Duodenal mucosa (tissue), 2 donors: Measurements from ENCODE around the gene ITPK1.

Experiments used
- H3K27ac ChIP-seq: one replicate; pipeline ENCODE4 v1.7.0; 2013; ENCODE audit warnings: low read depth, low read length
- H3K27me3 ChIP-seq, 2 donors: one replicate each; pipeline ENCODE4 v1.7.0; 2013; ENCODE audit warnings: low read length in 2 of 2, control low read depth in 1 of 2; ENCODE audit not compliant: insufficient read depth in 2 of 2, control insufficient read depth in 1 of 2
- H3K36me3 ChIP-seq, 2 donors: one replicate each; pipeline ENCODE4 v1.7.0; 2013; ENCODE audit warnings: low read length in 2 of 2, control low read depth in 1 of 2; ENCODE audit not compliant: insufficient read depth in 2 of 2, control insufficient read depth in 1 of 2
- H3K4me1 ChIP-seq, 2 donors: one replicate each; pipeline ENCODE4 v1.7.0; 2013; ENCODE audit warnings: low read length in 2 of 2, control low read depth in 1 of 2; ENCODE audit not compliant: insufficient read depth in 2 of 2, control insufficient read depth in 1 of 2
- H3K4me3 ChIP-seq, 2 donors: one replicate each; pipeline ENCODE4 v1.7.0; 2013; ENCODE audit warnings: low read length in 2 of 2, low read depth in 1 of 2
- H3K9ac ChIP-seq, 2 donors: one replicate each; pipeline ENCODE4 v1.7.0; 2013; ENCODE audit warnings: low read length in 2 of 2, low read depth in 1 of 2
- H3K9me3 ChIP-seq, 2 donors: one replicate each; pipeline ENCODE4 v1.7.0; 2013; ENCODE audit warnings: low read length in 2 of 2, control low read depth in 1 of 2; ENCODE audit not compliant: control insufficient read depth in 1 of 2

ITPK1 gene

GRCh38 chr14:93086441-93087055, 29.2 kb downstream of the ITPK1 start:
- no peak overlapping the region for H3K27ac ChIP-seq
- peaks cover 19 to 25% of the 10 kb centered on the region in 2 donors for H3K4me1 ChIP-seq
- no peak overlapping the region for H3K9ac ChIP-seq
- no peaks in the 10 kb centered on the region for H3K27me3 ChIP-seq
- H3K4me3 ChIP-seq = no peak overlapping the region
- no peaks in the 10 kb centered on the region for H3K9me3 ChIP-seq
- H3K36me3 ChIP-seq = peaks cover 2 to 4% of the 10 kb centered on the region in 2 donors

GRCh38 chr14:93085911-93086310, 29.8 kb downstream of the ITPK1 start:
- Histone ChIP-seq H3K4me1 (peaks cover 21 to 25% of the 10 kb centered on the region in 2 donors), H3K9me3 (no peaks in the 10 kb centered on the region), H3K4me3 (no peak overlapping the region), H3K27ac (no peak overlapping the region), H3K27me3 (no peaks in the 10 kb centered on the region), H3K9ac (no peak overlapping the region), H3K36me3 (peaks cover 2 to 4% of the 10 kb centered on the region in 2 donors)

GRCh38 chr14:93084866-93085857, 30.6 kb downstream of the ITPK1 start:
- Histone ChIP-seq H3K9ac (no peak overlapping the region), H3K27ac (no peak overlapping the region), H3K27me3 (no peaks in the 10 kb centered on the region), H3K36me3 (peaks cover 2 to 4% of the 10 kb centered on the region in 2 donors), H3K4me1 (peaks cover 21 to 25% of the 10 kb centered on the region in 2 donors), H3K4me3 (no peak overlapping the region), H3K9me3 (no peaks in the 10 kb centered on the region)

- Histone ChIP-seq H3K27ac (no peak overlapping the region), H3K4me3 (no peak overlapping the region), H3K9me3 (no peaks in the 10 kb centered on the region), H3K9ac (no peak overlapping the region), H3K27me3 (no peaks in the 10 kb centered on the region), H3K4me1 (peaks cover 21 to 24% of the 10 kb centered on the region in 2 donors), H3K36me3 (peaks cover 2 to 4% of the 10 kb centered on the region in 2 donors)
These were observed 31.3 kb downstream of the ITPK1 start for GRCh38 chr14:93084402-93084801.

- H3K36me3 ChIP-seq = peaks cover 2 to 4% of the 10 kb centered on the region in 2 donors
- H3K4me3 ChIP-seq = no peak overlapping the region
- H3K27me3 ChIP-seq = no peaks in the 10 kb centered on the region
- no peak overlapping the region for H3K27ac ChIP-seq
- no peaks in the 10 kb centered on the region for H3K9me3 ChIP-seq
- H3K4me1 ChIP-seq = peaks cover 20 to 21% of the 10 kb centered on the region in 2 donors
- no peak overlapping the region for H3K9ac ChIP-seq
These were observed 31.8 kb downstream of the ITPK1 start for GRCh38 chr14:93083917-93084316.

GRCh38 chr14:93082576-93083001, 33.1 kb downstream of the ITPK1 start:
- H3K4me1 ChIP-seq = peaks cover 26 to 30% of the 10 kb centered on the region in 2 donors

GRCh38 chr14:93081876-93082570, 33.7 kb downstream of the ITPK1 start:
- H3K4me1 ChIP-seq = peaks cover 26 to 30% of the 10 kb centered on the region in 2 donors
- H3K27ac ChIP-seq = no peak overlapping the region

More at GRCh38 chr14:93082576-93083001, 33.1 kb downstream of the ITPK1 start:
- Histone ChIP-seq H3K9me3 (no peaks in the 10 kb centered on the region), H3K27me3 (no peaks in the 10 kb centered on the region), H3K27ac (no peak overlapping the region), H3K9ac (no peak overlapping the region), H3K4me3 (no peak overlapping the region), H3K36me3 (peaks cover 2 to 4% of the 10 kb centered on the region in 2 donors)

GRCh38 chr14:93079865-93080403, 35.8 kb downstream of the ITPK1 start:
- H3K27me3 ChIP-seq = no peaks in the 10 kb centered on the region
- peaks cover 2 to 4% of the 10 kb centered on the region in 2 donors for H3K36me3 ChIP-seq
- H3K4me1 ChIP-seq = peaks cover 22 to 27% of the 10 kb centered on the region in 2 donors
- H3K4me3 ChIP-seq = no peak overlapping the region
- no peak overlapping the region for H3K27ac ChIP-seq
- H3K9ac ChIP-seq = no peak overlapping the region
- H3K9me3 ChIP-seq = no peaks in the 10 kb centered on the region

More at GRCh38 chr14:93081876-93082570, 33.7 kb downstream of the ITPK1 start:
- peaks cover 2 to 4% of the 10 kb centered on the region in 2 donors for H3K36me3 ChIP-seq
- H3K27me3 ChIP-seq = no peaks in the 10 kb centered on the region
- peak overlapping the region in 1 of 2 donors; percentile 15 for H3K9ac ChIP-seq
- H3K4me3 ChIP-seq = no peak overlapping the region
- H3K9me3 ChIP-seq = no peaks in the 10 kb centered on the region

- Histone ChIP-seq H3K4me1 (peaks cover 28 to 31% of the 10 kb centered on the region in 2 donors), H3K27ac (no peak overlapping the region)
These were observed 36.4 kb downstream of the ITPK1 start for GRCh38 chr14:93079321-93079720.

More at GRCh38 chr14:93079321-93079720, 36.4 kb downstream of the ITPK1 start:
- no peaks in the 10 kb centered on the region for H3K27me3 ChIP-seq
- no peak overlapping the region for H3K4me3 ChIP-seq
- H3K9me3 ChIP-seq = no peaks in the 10 kb centered on the region
- no peak overlapping the region for H3K9ac ChIP-seq
- peaks cover under 1% of the 10 kb centered on the region in 2 donors for H3K36me3 ChIP-seq
